ENCODE results near the gene KATNAL1. TPM values are rescaled to one million over a fixed set of nuclear protein-coding genes. Genes with fewer than 3 reads are reported as not detected.

The KATNAL1 gene
- total RNA-seq, 1 donor from 2014 or later, result 74.6 TPM

DNA sequence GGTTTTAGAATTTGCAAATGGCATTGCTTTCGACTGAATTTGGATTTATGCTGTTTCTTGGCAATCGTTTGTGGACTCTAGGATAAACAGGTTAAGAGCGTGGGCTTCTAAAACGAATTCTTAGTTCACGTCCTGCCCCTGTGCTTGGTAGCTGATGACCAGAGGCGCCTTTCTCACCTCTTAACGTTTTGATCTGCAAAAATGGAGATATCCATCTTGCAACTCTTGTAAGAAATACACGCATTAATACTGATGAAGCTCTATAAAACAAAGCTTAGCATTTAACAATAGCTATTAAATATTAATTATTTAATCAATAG, 580 bp upstream of the KATNAL1 start:
- Mint-ChIP-seq H3K9me3 (ENCODE audit: unreplicated experiment) (no peaks in the 10 kb centered on the region), H3K4me3 (ENCODE audit: unreplicated experiment) (peak overlapping the region; percentile 93), H3K36me3 (ENCODE audit: unreplicated experiment) (no peaks in the 10 kb centered on the region), H3K4me1 (ENCODE audit: low read depth, unreplicated experiment) (peaks cover 15% of the 10 kb centered on the region), H3K27me3 (ENCODE audit: unreplicated experiment) (peaks cover 2% of the 10 kb centered on the region), H3K27ac (ENCODE audit: unreplicated experiment) (peak overlapping the region; percentile 6)
- TF ChIP-seq, protein P1, sequence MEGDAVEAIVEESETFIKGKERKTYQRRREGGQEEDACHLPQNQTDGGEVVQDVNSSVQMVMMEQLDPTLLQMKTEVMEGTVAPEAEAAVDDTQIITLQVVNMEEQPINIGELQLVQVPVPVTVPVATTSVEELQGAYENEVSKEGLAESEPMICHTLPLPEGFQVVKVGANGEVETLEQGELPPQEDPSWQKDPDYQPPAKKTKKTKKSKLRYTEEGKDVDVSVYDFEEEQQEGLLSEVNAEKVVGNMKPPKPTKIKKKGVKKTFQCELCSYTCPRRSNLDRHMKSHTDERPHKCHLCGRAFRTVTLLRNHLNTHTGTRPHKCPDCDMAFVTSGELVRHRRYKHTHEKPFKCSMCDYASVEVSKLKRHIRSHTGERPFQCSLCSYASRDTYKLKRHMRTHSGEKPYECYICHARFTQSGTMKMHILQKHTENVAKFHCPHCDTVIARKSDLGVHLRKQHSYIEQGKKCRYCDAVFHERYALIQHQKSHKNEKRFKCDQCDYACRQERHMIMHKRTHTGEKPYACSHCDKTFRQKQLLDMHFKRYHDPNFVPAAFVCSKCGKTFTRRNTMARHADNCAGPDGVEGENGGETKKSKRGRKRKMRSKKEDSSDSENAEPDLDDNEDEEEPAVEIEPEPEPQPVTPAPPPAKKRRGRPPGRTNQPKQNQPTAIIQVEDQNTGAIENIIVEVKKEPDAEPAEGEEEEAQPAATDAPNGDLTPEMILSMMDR (IDR thresholded peaks at IDR 0.05; ENCODE audit: partially characterized antibody, unreplicated experiment), result no peak
- no peak for DNase-seq

DNA sequence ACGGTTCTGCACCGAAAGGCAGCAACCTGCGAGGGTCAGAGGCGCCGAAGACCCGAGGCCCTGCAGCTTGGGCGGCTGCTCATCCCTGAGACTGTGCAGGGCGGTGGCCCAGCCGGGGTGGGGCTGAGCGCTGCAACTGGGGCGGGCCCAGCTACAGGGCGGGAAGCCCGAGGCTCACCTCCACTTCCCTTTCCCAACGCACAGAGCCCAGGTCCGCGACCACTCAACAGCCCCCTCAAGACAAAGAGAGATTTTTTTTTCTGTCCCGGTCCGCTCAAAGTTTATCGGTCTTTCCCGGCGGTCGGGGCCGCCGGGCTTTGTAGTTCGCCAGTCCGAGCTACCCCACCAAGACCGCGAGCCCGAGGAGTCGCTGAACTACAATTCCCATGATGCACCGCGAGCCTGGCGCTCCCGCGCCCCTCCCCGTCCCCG, 573 bp downstream of the KATNAL1 start:
- Mint-ChIP-seq H3K9me3 (ENCODE audit: unreplicated experiment) (no peaks in the 10 kb centered on the region), H3K27ac (ENCODE audit: unreplicated experiment) (peak overlapping the region; percentile 94), H3K27me3 (ENCODE audit: unreplicated experiment) (peaks cover 2% of the 10 kb centered on the region), H3K36me3 (ENCODE audit: unreplicated experiment) (no peaks in the 10 kb centered on the region), H3K4me3 (ENCODE audit: unreplicated experiment) (peak overlapping the region; percentile 93), H3K4me1 (ENCODE audit: low read depth, unreplicated experiment) (peaks cover 15% of the 10 kb centered on the region)
- DNase-seq, result peak; percentile 96
- TF ChIP-seq, protein P1 (IDR thresholded peaks at IDR 0.05; ENCODE audit: partially characterized antibody, unreplicated experiment), result no peak

DNA sequence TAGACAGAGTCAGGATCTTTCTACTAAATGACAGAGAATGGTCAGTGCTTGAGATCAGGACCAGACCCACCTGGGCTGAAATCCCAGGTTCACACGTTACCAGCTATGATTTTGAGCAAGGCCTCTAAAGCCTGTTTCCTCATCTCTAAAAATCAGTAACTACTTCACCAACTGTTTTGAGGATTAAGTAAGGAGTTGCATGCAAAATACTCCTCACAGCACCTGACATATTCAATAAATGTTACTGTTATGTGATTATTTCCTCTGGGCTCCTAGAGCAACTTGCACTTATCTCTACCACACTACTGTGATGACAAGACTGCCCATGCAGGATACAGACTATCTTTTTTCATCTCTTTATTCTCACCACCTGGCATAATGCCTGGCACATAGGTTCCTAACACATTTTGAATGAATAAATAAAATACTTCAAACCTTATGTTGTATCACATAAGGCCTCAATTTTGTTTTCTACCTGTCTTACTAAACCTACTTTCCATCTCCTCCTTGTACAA, 1.8 kb downstream of the KATNAL1 start:
- TF ChIP-seq, protein P1 (IDR thresholded peaks at IDR 0.05; ENCODE audit: partially characterized antibody, unreplicated experiment), result no peak
- Mint-ChIP-seq H3K36me3 (ENCODE audit: unreplicated experiment) (no peaks in the 10 kb centered on the region), H3K9me3 (ENCODE audit: unreplicated experiment) (no peaks in the 10 kb centered on the region), H3K27ac (ENCODE audit: unreplicated experiment) (peak overlapping the region; percentile 18), H3K4me1 (ENCODE audit: low read depth, unreplicated experiment) (peaks cover 15% of the 10 kb centered on the region), H3K4me3 (ENCODE audit: unreplicated experiment) (peak overlapping the region; percentile 93), H3K27me3 (ENCODE audit: unreplicated experiment) (peaks cover 2% of the 10 kb centered on the region)
- no peak for DNase-seq

DNA sequence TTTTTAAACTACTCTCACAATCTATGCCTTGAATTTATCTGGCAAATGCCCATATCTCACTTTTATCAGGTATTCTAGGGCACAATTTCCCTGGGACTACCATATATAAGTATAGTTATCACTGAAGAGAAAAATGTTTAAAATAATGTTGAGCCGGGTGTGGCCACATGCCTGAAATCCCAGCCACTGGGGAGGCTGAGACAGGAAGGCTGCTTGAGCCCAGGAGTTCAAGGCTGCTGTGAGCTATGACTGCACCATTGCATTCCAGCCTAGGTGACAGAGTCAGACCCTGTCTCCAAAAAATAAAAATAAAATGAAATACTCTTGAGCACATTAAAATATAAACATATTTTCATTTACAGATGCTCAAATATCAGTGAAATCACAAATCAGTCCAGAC, 4.1 kb downstream of the KATNAL1 start:
- H3K4me1 Mint-ChIP-seq (ENCODE audit: low read depth, unreplicated experiment), result peaks cover 15% of the 10 kb centered on the region
- no peak overlapping the region for H3K4me3 Mint-ChIP-seq (ENCODE audit: unreplicated experiment)
- no peak for DNase-seq
- TF ChIP-seq, protein P1 (IDR thresholded peaks at IDR 0.05; ENCODE audit: partially characterized antibody, unreplicated experiment), result no peak
- H3K36me3 Mint-ChIP-seq (ENCODE audit: unreplicated experiment), result no peaks in the 10 kb centered on the region
- no peak overlapping the region for H3K27ac Mint-ChIP-seq (ENCODE audit: unreplicated experiment)
- peaks cover 2% of the 10 kb centered on the region for H3K27me3 Mint-ChIP-seq (ENCODE audit: unreplicated experiment)
- no peaks in the 10 kb centered on the region for H3K9me3 Mint-ChIP-seq (ENCODE audit: unreplicated experiment)

DNA sequence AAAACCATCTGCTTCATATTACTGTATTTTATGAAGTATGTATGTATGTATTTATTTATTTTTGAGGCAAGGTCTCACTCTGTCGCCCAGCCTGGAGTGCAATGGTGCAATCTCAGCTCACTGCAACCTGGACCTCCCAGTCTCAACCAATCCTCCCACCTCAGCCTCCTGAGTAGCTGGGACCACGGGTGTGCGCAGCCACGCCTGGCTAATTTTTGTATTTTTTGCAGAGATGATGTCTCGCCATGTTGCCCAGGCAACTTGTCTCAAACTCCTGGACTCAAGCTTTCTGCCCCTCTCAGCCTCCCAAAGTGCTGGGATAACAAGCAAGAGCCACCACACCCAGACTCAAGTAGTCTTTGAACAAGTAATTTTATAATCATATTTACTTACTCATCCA, 5.5 kb downstream of the KATNAL1 start:
- Mint-ChIP-seq H3K27me3 (ENCODE audit: unreplicated experiment) (peaks cover 2% of the 10 kb centered on the region), H3K4me3 (ENCODE audit: unreplicated experiment) (no peak overlapping the region), H3K27ac (ENCODE audit: unreplicated experiment) (no peak overlapping the region), H3K9me3 (ENCODE audit: unreplicated experiment) (no peaks in the 10 kb centered on the region), H3K36me3 (ENCODE audit: unreplicated experiment) (no peaks in the 10 kb centered on the region), H3K4me1 (ENCODE audit: low read depth, unreplicated experiment) (peaks cover 15% of the 10 kb centered on the region)
- DNase-seq, result no peak
- TF ChIP-seq, protein P1 (IDR thresholded peaks at IDR 0.05; ENCODE audit: partially characterized antibody, unreplicated experiment), result no peak
